Measurements from ENCODE around the gene HID1.

Gene HID1

GRCh38 chr17:74968361-74968780, 4.2 kb downstream of the HID1 start:
- TF ChIP-seq EZH2 (optimal IDR thresholded peaks at IDR 0.05; ENCODE audit: low read depth, low read length) (no peak), EZH2phosphoT487 (IDR thresholded peaks at IDR 0.05; ENCODE audit: low read length) (no peak), CTCF (IDR thresholded peaks at IDR 0.05; ENCODE audit: low read length) (no peak)
- DNase-seq = no peak
- Histone ChIP-seq H3F3A (ENCODE audit: insufficient read depth, low read length) (no peaks in the 10 kb centered on the region), H3K9me2 (replicated peaks; ENCODE audit: insufficient read depth, low read length) (no peaks in the 10 kb centered on the region), H3K4me1 (ENCODE audit: low read length) (no peaks in the 10 kb centered on the region; the same call in 1 of the 2 replicates), H3K4me2 (ENCODE audit: low read depth, low read length) (no peak overlapping the region), H3K79me2 (ENCODE audit: low read length) (no peaks in the 10 kb centered on the region), H2AFZ (ENCODE audit: low read length) (no peak overlapping the region), H3K9ac (ENCODE audit: low read length) (no peak overlapping the region), H3K27ac (ENCODE audit: low read length) (no peak overlapping the region), H3K9me3 (replicated peaks; ENCODE audit: insufficient read depth, low read length) (no peaks in the 10 kb centered on the region), H3K27me3 (replicated peaks; ENCODE audit: insufficient read depth, low read length) (peaks cover 26% of the 10 kb centered on the region), H3K4me3 (ENCODE audit: low read length) (no peak overlapping the region), H4K20me1 (ENCODE audit: insufficient read depth, low read length) (no peaks in the 10 kb centered on the region), H3K36me3 (replicated peaks; ENCODE audit: insufficient read depth, low read length) (no peaks in the 10 kb centered on the region)

- TF ChIP-seq EZH2 (optimal IDR thresholded peaks at IDR 0.05; ENCODE audit: low read depth, low read length) (no peak), CTCF (IDR thresholded peaks at IDR 0.05; ENCODE audit: low read length) (no peak), EZH2phosphoT487 (IDR thresholded peaks at IDR 0.05; ENCODE audit: low read length) (no peak)
- H4K20me1 ChIP-seq (ENCODE audit: insufficient read depth, low read length) = no peaks in the 10 kb centered on the region
- H3K4me3 ChIP-seq (ENCODE audit: low read length) = no peak overlapping the region
- H3K36me3 ChIP-seq (replicated peaks; ENCODE audit: insufficient read depth, low read length) = no peaks in the 10 kb centered on the region
- H3F3A ChIP-seq (ENCODE audit: insufficient read depth, low read length) = no peaks in the 10 kb centered on the region
- H3K9me3 ChIP-seq (replicated peaks; ENCODE audit: insufficient read depth, low read length) = no peaks in the 10 kb centered on the region
- peaks cover 4% of the 10 kb centered on the region for H3K4me1 ChIP-seq (ENCODE audit: low read length)
- H3K9ac ChIP-seq (ENCODE audit: low read length) = no peak overlapping the region
- H3K79me2 ChIP-seq (ENCODE audit: low read length) = no peaks in the 10 kb centered on the region
- no peak overlapping the region for H2AFZ ChIP-seq (ENCODE audit: low read length)
- no peaks in the 10 kb centered on the region for H3K9me2 ChIP-seq (replicated peaks; ENCODE audit: insufficient read depth, low read length)
- DNase-seq = no peak
- peaks cover 8% of the 10 kb centered on the region for H3K27me3 ChIP-seq (replicated peaks; ENCODE audit: insufficient read depth, low read length)
- no peak overlapping the region for H3K4me2 ChIP-seq (ENCODE audit: low read depth, low read length)
- H3K27ac ChIP-seq (ENCODE audit: low read length) = no peak overlapping the region
Observed at GRCh38 chr17:74964988-74965622, 7.5 kb downstream of the HID1 start.

GRCh38 chr17:74964246-74964761, 8.3 kb downstream of the HID1 start:
- H3K27me3 ChIP-seq (replicated peaks; ENCODE audit: insufficient read depth, low read length) = peaks cover 8% of the 10 kb centered on the region

DNA sequence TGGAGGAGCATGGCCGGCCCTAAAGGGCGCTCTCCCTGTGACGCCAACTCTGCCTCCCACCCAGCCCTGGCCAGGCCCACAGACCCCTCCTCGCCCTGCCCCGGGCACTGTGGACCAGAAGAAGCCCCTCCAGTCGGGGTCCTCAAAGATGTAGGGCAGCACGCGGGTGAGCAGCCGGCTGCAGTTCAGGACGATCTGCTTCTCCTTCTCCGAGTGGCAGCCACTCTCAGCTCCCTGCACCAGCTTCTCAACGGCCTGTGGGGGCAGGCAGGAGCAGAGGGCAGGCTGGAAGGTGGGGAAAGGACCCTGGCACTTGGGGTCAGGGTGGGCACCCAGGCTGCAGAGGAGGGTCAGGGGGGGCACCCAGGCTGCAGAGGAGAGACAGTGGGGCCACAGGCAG, 8.9 kb downstream of the HID1 start:
- H3K4me2 ChIP-seq (ENCODE audit: low read depth, low read length) = no peak overlapping the region
- H4K20me1 ChIP-seq (ENCODE audit: insufficient read depth, low read length) = no peaks in the 10 kb centered on the region
- H3K4me1 ChIP-seq (ENCODE audit: low read length) = peaks cover 4% of the 10 kb centered on the region
- no peak for DNase-seq
- H3K27ac ChIP-seq (ENCODE audit: low read length) = no peak overlapping the region
- H3K27me3 ChIP-seq (replicated peaks; ENCODE audit: insufficient read depth, low read length) = peaks cover 13% of the 10 kb centered on the region
- no peaks in the 10 kb centered on the region for H3F3A ChIP-seq (ENCODE audit: insufficient read depth, low read length)
- H3K9ac ChIP-seq (ENCODE audit: low read length) = no peak overlapping the region
- no peak overlapping the region for H2AFZ ChIP-seq (ENCODE audit: low read length)
- TF ChIP-seq EZH2 (optimal IDR thresholded peaks at IDR 0.05; ENCODE audit: low read depth, low read length) (no peak), CTCF (IDR thresholded peaks at IDR 0.05; ENCODE audit: low read length) (no peak), EZH2phosphoT487 (IDR thresholded peaks at IDR 0.05; ENCODE audit: low read length) (no peak)
- no peaks in the 10 kb centered on the region for H3K36me3 ChIP-seq (replicated peaks; ENCODE audit: insufficient read depth, low read length)
- no peaks in the 10 kb centered on the region for H3K9me2 ChIP-seq (replicated peaks; ENCODE audit: insufficient read depth, low read length)
- no peaks in the 10 kb centered on the region for H3K79me2 ChIP-seq (ENCODE audit: low read length)
- H3K4me3 ChIP-seq (ENCODE audit: low read length) = no peak overlapping the region
- H3K9me3 ChIP-seq (replicated peaks; ENCODE audit: insufficient read depth, low read length) = no peaks in the 10 kb centered on the region

More at GRCh38 chr17:74964246-74964761, 8.3 kb downstream of the HID1 start:
- peaks cover 4% of the 10 kb centered on the region for H3K4me1 ChIP-seq (ENCODE audit: low read length)
- no peaks in the 10 kb centered on the region for H3K9me3 ChIP-seq (replicated peaks; ENCODE audit: insufficient read depth, low read length)
- no peaks in the 10 kb centered on the region for H3K79me2 ChIP-seq (ENCODE audit: low read length)
- no peak overlapping the region for H3K4me3 ChIP-seq (ENCODE audit: low read length)
- no peak for DNase-seq
- no peak overlapping the region for H2AFZ ChIP-seq (ENCODE audit: low read length)
- H3K27ac ChIP-seq (ENCODE audit: low read length) = no peak overlapping the region
- H4K20me1 ChIP-seq (ENCODE audit: insufficient read depth, low read length) = no peaks in the 10 kb centered on the region
- H3K4me2 ChIP-seq (ENCODE audit: low read depth, low read length) = no peak overlapping the region
- TF ChIP-seq EZH2phosphoT487 (IDR thresholded peaks at IDR 0.05; ENCODE audit: low read length) (no peak), EZH2 (optimal IDR thresholded peaks at IDR 0.05; ENCODE audit: low read depth, low read length) (no peak)
- no peak overlapping the region for H3K9ac ChIP-seq (ENCODE audit: low read length)
- H3F3A ChIP-seq (ENCODE audit: insufficient read depth, low read length) = no peaks in the 10 kb centered on the region
- no peaks in the 10 kb centered on the region for H3K36me3 ChIP-seq (replicated peaks; ENCODE audit: insufficient read depth, low read length)
- no peaks in the 10 kb centered on the region for H3K9me2 ChIP-seq (replicated peaks; ENCODE audit: insufficient read depth, low read length)
